GM18511 (cell line): ENCODE measurements around the gene PIK3CB.

Experiments
- ATAC-seq: cut with Tn5 transposase; IDR thresholded peaks from one replicate; pipeline ENCODE4 v1.9.1; 2021; ENCODE audit warnings: mild to moderate bottlenecking, moderate library complexity; ENCODE audit not compliant: unreplicated experiment

The PIK3CB gene

DNA sequence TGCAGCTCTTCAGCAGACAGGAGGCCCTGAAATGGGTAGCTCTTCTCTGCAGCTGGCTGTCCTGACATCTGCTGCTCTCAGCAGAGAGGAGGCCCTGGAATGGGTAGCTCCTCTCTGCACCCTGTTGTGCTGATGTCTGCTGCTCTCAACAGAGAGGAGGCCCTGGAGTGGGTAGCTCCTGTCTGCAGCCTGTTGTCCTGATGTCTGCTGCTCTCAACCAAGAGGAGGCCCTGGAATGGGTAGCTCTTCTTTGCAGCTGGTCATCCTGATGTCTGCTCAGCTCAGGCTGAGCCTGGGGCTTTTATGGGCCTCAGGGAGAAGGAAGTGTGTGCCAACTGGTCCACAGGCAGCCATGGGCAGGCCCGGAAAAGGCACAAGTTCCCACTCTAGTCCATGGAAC, 66.6 kb downstream of the PIK3CB start:
- ATAC-seq, result no peak

- ATAC-seq, result no peak
These were observed 67.1 kb downstream of the PIK3CB start for GRCh38 chr3:138767498-138768104.

- ATAC-seq, result no peak
These were observed 73.7 kb downstream of the PIK3CB start for GRCh38 chr3:138761002-138761401.

DNA sequence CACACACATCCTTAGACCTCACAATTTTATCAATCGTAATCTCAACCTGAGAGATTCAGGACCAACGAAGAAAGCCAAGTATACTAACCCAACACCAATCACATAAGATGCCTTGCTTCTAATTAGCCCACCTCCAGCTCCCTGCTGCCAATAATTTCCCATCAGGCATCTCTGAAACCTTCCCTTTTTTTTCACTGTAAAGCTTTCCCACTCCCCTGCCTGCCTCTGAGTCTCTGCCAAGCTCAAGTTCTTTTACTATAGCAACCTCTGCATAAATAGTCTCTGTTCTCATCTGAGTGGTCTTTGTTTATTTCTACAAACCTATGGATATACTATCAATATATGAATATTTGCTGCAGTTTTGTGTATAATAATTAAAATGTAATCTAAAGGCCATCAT, 86.5 kb downstream of the PIK3CB start:
- ATAC-seq, result no peak

- ATAC-seq, result no peak
These were observed 87.5 kb downstream of the PIK3CB start for GRCh38 chr3:138747225-138747624.

DNA sequence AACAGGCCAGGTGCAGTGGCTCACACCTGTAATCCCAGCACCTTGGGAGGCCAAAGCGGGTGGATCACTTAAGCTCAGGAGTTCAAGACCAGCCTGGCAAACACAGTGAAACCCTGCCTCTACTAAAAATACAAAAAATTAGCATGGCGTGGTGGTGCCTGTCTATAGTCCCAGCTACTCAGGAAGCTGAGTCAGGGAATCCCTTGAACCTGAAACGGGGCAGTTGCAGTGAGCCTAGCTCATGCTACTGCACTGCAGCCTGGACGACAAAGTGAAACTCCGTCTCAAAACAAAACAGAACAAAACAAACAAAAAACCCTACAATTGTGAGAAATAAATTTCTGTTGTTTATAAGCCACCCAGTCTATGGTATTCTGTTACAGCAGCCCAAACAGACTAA, 94.7 kb downstream of the PIK3CB start:
- no peak for ATAC-seq

DNA sequence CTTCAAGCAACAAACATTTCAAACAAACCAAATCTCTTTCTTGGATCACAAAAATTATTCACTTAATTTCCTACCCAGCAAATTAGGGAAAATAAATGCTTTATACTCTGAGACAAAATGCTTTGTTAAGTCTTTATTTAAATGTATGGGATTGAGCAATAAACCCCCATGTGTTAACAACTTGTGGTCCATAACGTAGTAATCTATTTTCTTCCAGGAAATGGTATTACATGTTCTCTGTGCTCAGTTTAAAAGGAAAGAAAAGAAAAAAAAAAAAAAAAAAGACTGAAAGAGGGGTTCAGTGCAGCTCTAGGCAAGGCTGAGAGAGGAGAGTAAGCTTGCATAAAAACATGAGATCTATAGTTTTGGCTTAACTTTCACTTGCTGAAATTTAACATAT, 102.3 kb downstream of the PIK3CB start:
- no peak for ATAC-seq

DNA sequence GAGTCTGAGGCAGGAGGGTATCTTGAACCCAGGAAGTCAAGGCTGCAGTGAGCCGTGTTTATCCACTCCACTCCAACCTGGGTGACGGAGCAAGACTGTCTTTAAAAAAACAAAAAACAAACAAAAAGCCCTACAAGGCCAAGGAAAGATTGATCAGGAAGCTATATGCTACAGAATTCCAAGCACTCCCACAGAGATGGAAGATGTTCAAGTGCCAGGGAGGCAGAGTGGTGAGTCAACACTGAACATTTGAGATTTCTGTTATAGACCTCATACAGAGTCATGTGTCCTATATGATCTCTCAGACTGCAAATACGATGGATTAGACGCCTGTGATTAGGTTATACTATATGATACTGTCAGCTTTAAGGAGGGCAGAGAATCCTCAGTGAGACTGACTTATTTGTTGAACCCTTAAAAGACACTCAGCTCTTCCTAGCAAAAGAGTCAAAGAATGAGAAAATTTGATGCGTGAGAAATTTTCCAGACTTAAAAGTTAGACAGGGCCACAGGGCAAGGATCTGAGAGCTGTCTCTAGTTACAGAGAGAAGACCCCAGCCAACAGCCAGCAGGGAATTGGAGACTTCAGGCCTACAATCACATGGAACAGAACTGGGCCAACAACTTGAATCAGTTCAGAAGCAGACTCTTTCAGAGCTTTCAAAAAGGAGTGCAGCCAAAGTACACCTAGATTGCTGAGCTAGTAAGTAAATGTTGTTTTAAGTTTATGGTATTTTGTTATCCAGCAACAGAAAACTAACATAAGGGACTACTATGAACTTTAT, 107.6 kb downstream of the PIK3CB start:
- ATAC-seq, result no peak

- ATAC-seq, result peak; percentile 56
These were observed 108.7 kb downstream of the PIK3CB start for GRCh38 chr3:138726042-138726441.

- ATAC-seq, result no peak
These were observed 109.6 kb downstream of the PIK3CB start for GRCh38 chr3:138725116-138725515.

GRCh38 chr3:138724443-138724842, 110.3 kb downstream of the PIK3CB start:
- no peak for ATAC-seq

- ATAC-seq, result no peak
These were observed 115.9 kb downstream of the PIK3CB start for GRCh38 chr3:138718849-138719248.

DNA sequence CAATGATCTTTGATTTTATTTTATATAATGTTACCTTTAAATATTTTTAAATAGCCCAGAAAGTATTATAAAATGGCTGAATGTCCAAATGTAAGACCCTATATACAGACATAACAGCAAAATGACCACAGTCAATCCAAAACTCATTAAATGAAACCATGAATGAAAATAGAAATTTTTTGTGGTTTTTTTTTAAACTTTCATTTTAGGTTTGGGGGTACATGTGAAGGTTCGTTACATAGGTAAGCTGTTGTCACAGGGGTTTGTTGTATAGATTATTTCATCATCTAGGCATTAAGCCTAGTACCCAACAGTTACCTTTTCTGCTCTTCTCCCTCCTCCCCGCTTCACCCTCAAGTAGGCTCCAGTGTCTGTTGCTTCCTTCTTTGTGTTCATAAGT, 117.4 kb downstream of the PIK3CB start:
- ATAC-seq, result peak; percentile 75

GRCh38 chr3:138712086-138712485, 122.6 kb downstream of the PIK3CB start:
- no peak for ATAC-seq

- ATAC-seq, result no peak
These were observed 129.1 kb downstream of the PIK3CB start for GRCh38 chr3:138705675-138706074.

- ATAC-seq, result no peak
These were observed 137.9 kb downstream of the PIK3CB start for GRCh38 chr3:138696666-138697370.

- ATAC-seq, result no peak
These were observed 140.3 kb downstream of the PIK3CB start for GRCh38 chr3:138694287-138695007.

- ATAC-seq, result no peak
These were observed 142.6 kb downstream of the PIK3CB start for GRCh38 chr3:138692152-138692551.

DNA sequence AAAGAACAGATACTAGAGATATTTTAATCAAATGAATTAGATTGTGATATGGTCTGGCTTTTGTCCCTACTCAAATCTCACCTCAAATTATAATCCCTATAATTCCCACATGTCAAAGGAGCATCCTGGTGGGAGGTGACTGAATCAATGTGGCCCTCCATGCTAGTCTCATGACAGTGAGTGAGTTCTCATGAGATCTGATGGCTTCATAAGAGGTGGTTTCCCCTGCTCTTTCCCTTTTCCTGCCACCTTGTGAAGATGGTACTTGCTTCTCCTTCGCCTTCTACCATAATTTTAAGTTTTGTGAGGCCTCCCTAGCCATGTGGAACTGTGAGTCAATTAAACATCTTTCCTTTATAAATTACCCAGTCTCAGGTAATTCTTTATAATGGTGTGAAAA, 143.4 kb downstream of the PIK3CB start:
- no peak for ATAC-seq

DNA sequence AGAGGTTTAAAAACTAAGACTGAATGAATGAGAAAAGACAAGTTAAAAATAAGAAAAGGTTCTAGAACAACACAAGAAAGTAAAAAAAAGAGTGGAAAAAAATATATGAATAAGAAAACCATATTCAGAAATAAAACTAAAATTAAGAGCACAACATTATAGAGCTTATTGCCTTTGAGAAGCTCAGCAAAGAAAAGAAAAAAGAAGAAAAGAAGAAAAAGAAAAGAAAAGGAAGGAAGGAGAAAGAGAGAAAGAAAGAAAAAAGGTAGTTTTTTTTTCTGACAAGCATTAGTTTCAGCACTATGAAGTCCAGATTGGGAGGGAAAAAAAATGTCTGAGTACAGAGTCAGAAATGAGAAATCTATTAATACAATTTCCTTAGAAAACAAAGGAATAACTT, 144.7 kb downstream of the PIK3CB start:
- ATAC-seq, result no peak

- no peak for ATAC-seq
These were observed 145.8 kb downstream of the PIK3CB start for GRCh38 chr3:138688871-138689299.
